Type B pancreatic cell (in vitro differentiated cells): ENCODE measurements around the gene IFIT5. TPM values are rescaled to one million over a fixed set of nuclear protein-coding genes. Genes with fewer than 3 reads are reported as not detected.
A peak's percentile ranks its signal among the peaks of the same experiment; 100 is the strongest.

Experiments
- DNase-seq: peaks from one replicate; pipeline ENCODE4 v3.0.0; 2021; ENCODE audit warnings: mixed read lengths; ENCODE audit not compliant: unreplicated experiment; ENCODE audit errors: extremely low spot score
- H3K27ac Mint-ChIP-seq: 2 replicates; pipeline ENCODE4 v1.8.0; 2021; ENCODE audit warnings: mild to moderate bottlenecking, mixed read lengths
- H3K27me3 Mint-ChIP-seq: 2 replicates; pipeline ENCODE4 v1.8.0; 2021; ENCODE audit warnings: mixed read lengths
- H3K36me3 Mint-ChIP-seq: 2 replicates; pipeline ENCODE4 v1.8.0; 2021; ENCODE audit warnings: mixed read lengths
- H3K4me1 Mint-ChIP-seq: one replicate; pipeline ENCODE4 v1.8.0; 2021; ENCODE audit warnings: mixed read lengths; ENCODE audit not compliant: unreplicated experiment
- H3K4me3 Mint-ChIP-seq: 2 replicates; pipeline ENCODE4 v1.8.0; 2021; ENCODE audit warnings: mild to moderate bottlenecking, mixed read lengths
- H3K9me3 Mint-ChIP-seq: 2 replicates; pipeline ENCODE4 v1.8.0; 2021; ENCODE audit warnings: mixed read lengths
- CTCF ChIP-seq: fragments of 200-600 bp; sonication (generic); conservative IDR thresholded peaks from 2 replicates; pipeline ENCODE4 v1.5.0; 2021; ENCODE audit warnings: antibody characterized with exemption, mild to moderate bottlenecking
- total RNA-seq: library from RNA; stranded (reverse); gene quantifications from 2 replicates; pipeline ENCODE4 v1.2.1, GENCODE V29; 2021; ENCODE audit warnings: low replicate concordance

The IFIT5 gene
- total RNA-seq, 1 donor from 2014 or later, result 11.0 TPM

GRCh38 chr10:89391907-89392756, 22.2 kb upstream of the IFIT5 start, which contains the start of gene IFIT1:
TSS of gene IFIT1 (plus strand) at chr10:89392623. CDS start at chr10:89392713, 90 bp downstream.
- no peaks in the 10 kb centered on the region for H3K9me3 Mint-ChIP-seq
- H3K36me3 Mint-ChIP-seq, result no peaks in the 10 kb centered on the region
- no peak for DNase-seq
- H3K27me3 Mint-ChIP-seq, result no peaks in the 10 kb centered on the region
- H3K4me1 Mint-ChIP-seq, result peaks cover 16% of the 10 kb centered on the region
- peak within 1 kb of the TSS; percentile 88 for H3K4me3 Mint-ChIP-seq
- peak within 1 kb of the TSS; percentile 75 for H3K27ac Mint-ChIP-seq
- no peak for TF ChIP-seq CTCF

GRCh38 chr10:89392974-89393373, 21.4 kb upstream of the IFIT5 start:
- H3K4me1 Mint-ChIP-seq, result peaks cover 18% of the 10 kb centered on the region
- no peak for TF ChIP-seq CTCF
- H3K36me3 Mint-ChIP-seq, result no peaks in the 10 kb centered on the region
- H3K27me3 Mint-ChIP-seq, result no peaks in the 10 kb centered on the region
- no peak for DNase-seq
- H3K4me3 Mint-ChIP-seq, result peak overlapping the region; percentile 88
- H3K9me3 Mint-ChIP-seq, result no peaks in the 10 kb centered on the region
- peak overlapping the region; percentile 75 for H3K27ac Mint-ChIP-seq

GRCh38 chr10:89393898-89394297, 20.5 kb upstream of the IFIT5 start:
- Mint-ChIP-seq H3K4me3 (no peak overlapping the region), H3K9me3 (no peaks in the 10 kb centered on the region), H3K27me3 (no peaks in the 10 kb centered on the region), H3K4me1 (peaks cover 19% of the 10 kb centered on the region), H3K36me3 (no peaks in the 10 kb centered on the region), H3K27ac (no peak overlapping the region)
- no peak for TF ChIP-seq CTCF
- DNase-seq, result no peak

GRCh38 chr10:89395141-89395540, 19.2 kb upstream of the IFIT5 start:
- Mint-ChIP-seq H3K27ac (no peak overlapping the region), H3K36me3 (no peaks in the 10 kb centered on the region), H3K4me3 (no peak overlapping the region), H3K9me3 (no peaks in the 10 kb centered on the region), H3K4me1 (peaks cover 19% of the 10 kb centered on the region), H3K27me3 (no peaks in the 10 kb centered on the region)
- no peak for DNase-seq
- TF ChIP-seq CTCF, result no peak

- no peak for DNase-seq
- Mint-ChIP-seq H3K36me3 (peaks cover 3% of the 10 kb centered on the region), H3K4me3 (no peak overlapping the region), H3K27me3 (no peaks in the 10 kb centered on the region), H3K9me3 (no peaks in the 10 kb centered on the region), H3K27ac (no peak overlapping the region), H3K4me1 (peaks cover 3% of the 10 kb centered on the region)
- TF ChIP-seq CTCF, result no peak
Measured at GRCh38 chr10:89398003-89398749, 16.2 kb upstream of the IFIT5 start.
